Urinary bladder (tissue), 4 donors: ENCODE results near the gene ADRA1B. TPM values are rescaled to one million over a fixed set of nuclear protein-coding genes. Genes with fewer than 3 reads are reported as not detected.
"Not testable (repeated sequence)": the region's sequence is repeated elsewhere in the genome, so short reads cannot be mapped to it uniquely, and the experiment has no call there.

Experiments
- DNase-seq: peaks from one replicate; pipeline ENCODE4 v3.0.0-alpha.2; 2015; ENCODE audit errors: extremely low spot score
- H3K27ac ChIP-seq: one replicate; pipeline ENCODE4 v1.5.1; 2013; ENCODE audit warnings: low read depth, mild to moderate bottlenecking, moderate library complexity
- H3K36me3 ChIP-seq: one replicate; pipeline ENCODE4 v1.6.1; 2013; ENCODE audit warnings: mild to moderate bottlenecking, moderate library complexity; ENCODE audit not compliant: insufficient read depth
- H3K4me1 ChIP-seq: one replicate; pipeline ENCODE4 v1.6.1; 2013; ENCODE audit warnings: mild to moderate bottlenecking, moderate library complexity; ENCODE audit not compliant: insufficient read depth
- H3K4me3 ChIP-seq: one replicate; pipeline ENCODE4 v1.5.1; 2013; ENCODE audit warnings: low read depth, low read length
- WGBS: extraction: QIAGEN DNeasy Blood & Tissue Kit; methylation state at CpG from one replicate; pipeline ENCODE4 v1.1.7; 2013; 5-methylcytosine and 5-hydroxymethylcytosine counted together
- polyA plus RNA-seq: library from polyadenylated mRNA; stranded (reverse); fragments of 200-250 nt; gene quantifications from one replicate; pipeline ENCODE4 v1.2.3, GENCODE V29; 2013
- small RNA-seq: library from RNA; depleted of rRNA; stranded (forward); fragments of <200 nt; gene quantifications from one replicate; pipeline ENCODE3, GENCODE V24; 2014
- total RNA-seq: library from RNA; depleted of rRNA; stranded (reverse); fragments of >200 nt; gene quantifications from one replicate; pipeline ENCODE4 v1.2.3, GENCODE V29; 2014
- donor health status: healthy with polysubstance abuse.
- donor health status: healthy.

Gene ADRA1B
- total and polyA plus RNA-seq, 2 donors, result 0.29 to 0.63 TPM

DNA sequence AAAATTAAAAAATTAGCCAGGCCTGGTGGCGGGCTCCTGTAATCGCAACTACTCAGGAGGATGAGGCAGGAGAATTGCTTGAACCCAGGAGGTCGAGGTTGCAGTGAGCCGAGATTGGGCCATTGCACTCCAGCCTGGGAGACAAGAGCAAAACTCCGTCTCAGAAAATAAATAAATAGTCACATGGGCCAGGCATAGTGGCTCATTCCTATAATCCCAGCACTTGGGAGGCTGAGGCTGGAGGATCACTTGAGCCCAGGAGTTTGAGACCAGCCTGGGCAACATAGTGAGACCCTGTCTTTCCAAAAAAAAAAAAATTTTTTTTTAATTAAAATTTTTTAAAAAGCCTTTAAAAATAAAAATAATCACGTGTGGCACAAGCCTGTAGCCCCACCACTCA, 97.9 kb downstream of the ADRA1B start:
- not testable (repeated sequence) for H3K36me3 ChIP-seq, H3K4me3 ChIP-seq, H3K4me1 ChIP-seq, DNase-seq, H3K27ac ChIP-seq
- 94% methylated on average over 6 of the region's 6 CpGs for WGBS

DNA sequence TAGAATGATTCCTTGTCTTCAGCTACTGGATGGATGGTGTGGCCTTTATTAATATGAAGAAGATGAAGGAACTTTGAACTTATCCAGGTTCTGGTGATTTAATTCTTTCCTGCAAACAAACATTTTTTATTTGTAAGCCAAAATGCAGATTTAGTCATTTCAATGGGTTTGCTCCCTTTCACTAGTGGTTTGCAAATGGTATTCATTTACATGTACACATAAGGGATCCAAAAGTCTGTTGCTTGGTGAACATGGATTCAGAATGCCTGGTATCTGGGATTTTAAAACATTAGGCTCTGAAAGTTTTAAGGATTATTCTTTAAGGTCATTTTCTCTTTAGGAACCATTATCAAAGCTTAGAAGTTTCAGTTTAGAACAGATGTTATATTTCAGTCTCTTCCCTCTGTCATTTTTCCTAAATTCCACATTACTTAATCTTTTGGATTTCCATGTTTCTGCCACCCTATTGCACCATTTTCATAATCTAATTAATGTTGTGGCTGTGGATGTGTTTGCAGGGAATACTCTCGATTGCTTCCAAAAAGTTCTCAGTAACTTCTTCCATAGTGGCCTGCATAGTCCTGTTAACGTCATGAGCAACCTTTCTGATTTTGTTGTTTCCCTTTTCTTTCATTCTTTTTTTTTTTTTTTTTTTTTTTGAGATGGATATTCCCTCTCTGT, 102.8 kb downstream of the ADRA1B start:
- H3K27ac ChIP-seq, result no peak overlapping the region
- H3K4me3 ChIP-seq, result no peak overlapping the region
- peaks cover 2% of the 10 kb centered on the region for H3K4me1 ChIP-seq
- no peak for DNase-seq
- peaks cover 2% of the 10 kb centered on the region for H3K36me3 ChIP-seq
- WGBS, result 89% methylated on average over 2 of the region's 2 CpGs

DNA sequence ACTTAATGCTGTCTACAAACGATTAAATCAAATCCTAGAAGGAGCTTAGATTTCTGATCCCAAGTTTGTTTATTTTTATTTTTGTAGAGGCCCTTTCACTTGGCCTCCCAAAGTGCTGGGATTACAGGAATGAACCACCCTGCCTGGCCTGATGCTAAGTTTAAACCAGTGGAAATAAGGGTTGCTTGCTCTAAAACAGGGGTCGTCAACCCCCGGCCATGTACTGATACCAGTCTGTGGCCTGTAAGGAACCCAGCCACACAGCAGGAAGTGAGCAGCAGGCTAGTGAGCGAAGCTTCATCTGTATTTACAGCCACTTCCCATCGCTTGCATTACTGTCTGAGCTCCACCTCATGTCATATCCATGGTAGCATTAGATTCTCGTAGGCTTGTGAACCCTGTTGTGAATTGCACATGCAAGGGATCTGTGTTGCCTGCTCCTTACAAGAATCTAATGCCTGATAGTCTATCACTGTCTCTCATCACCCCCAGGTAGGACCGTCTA, 104.0 kb downstream of the ADRA1B start:
- peaks cover 2% of the 10 kb centered on the region for H3K4me1 ChIP-seq
- no peak overlapping the region for H3K4me3 ChIP-seq
- WGBS, result 65% methylated on average over 7 of the region's 7 CpGs
- H3K36me3 ChIP-seq, result no peaks in the 10 kb centered on the region
- H3K27ac ChIP-seq, result peak overlapping the region; percentile 41
- no peak for DNase-seq

DNA sequence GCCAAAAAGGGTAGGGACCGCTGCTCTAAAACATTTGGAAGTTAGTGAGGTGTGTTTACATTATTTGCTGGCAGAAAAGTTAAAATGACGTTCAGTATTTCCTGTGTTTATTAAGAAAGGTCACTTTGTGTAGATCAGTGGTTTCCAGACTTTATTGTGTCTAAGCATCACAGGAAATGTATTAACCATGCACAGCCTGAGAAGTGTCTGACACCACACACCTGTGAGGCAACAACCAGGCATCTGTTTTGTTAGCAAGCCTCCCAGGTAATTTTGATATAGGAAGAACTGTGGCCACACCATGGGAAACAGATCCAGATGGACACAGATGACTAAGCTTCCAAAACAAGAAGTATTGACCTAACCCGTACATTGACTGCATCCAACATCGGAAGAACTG, 104.7 kb downstream of the ADRA1B start:
- 43% methylated on average over 4 of the region's 4 CpGs for WGBS
- no peak overlapping the region for H3K27ac ChIP-seq
- H3K36me3 ChIP-seq, result no peaks in the 10 kb centered on the region
- no peak overlapping the region for H3K4me3 ChIP-seq
- no peak for DNase-seq
- H3K4me1 ChIP-seq, result peaks cover 2% of the 10 kb centered on the region

DNA sequence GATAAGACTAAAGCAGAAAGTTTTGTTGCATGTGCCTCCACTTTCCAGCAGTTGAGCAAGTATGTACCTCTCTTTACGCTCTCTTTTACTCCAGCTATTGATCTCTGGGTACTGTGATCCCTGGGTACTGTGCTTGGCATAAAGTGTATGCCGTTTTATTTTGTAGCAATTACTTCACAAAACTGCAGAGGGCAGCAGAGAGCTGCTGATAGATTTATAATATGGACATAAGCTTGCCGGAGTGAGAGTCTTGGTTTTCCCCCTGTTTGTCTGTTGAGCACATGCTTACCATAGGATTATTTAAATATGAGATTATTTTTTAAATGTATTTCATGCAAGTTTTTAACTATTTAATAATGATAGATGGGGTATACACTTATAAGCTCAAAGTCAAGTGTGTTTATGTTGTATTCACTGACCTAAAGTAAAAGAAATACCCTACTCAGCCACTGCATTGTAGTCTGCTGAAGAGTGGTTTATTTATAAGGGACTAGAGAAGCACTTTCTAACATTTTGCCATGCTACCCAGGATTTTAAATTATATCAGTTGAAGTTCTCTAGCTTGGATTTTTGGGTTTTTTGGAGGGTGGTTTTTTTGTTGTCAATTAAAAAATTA, 105.7 kb downstream of the ADRA1B start:
- Histone ChIP-seq H3K4me3 (no peak overlapping the region), H3K36me3 (no peaks in the 10 kb centered on the region), H3K4me1 (peaks cover 2% of the 10 kb centered on the region), H3K27ac (no peak overlapping the region)
- peak; percentile 52 for DNase-seq
- 16% methylated on average over 3 of the region's 3 CpGs for WGBS

Small RNA genes lying within 50 kb of the gene (small RNA-seq; reads per million reads assigned to genes)
- gene RF00019, result not detected

Other genes with a start within 250 kb of the ADRA1B start
- 38.2 TPM for gene TTC1, start 92.7 kb downstream of the ADRA1B start, total RNA-seq
- gene TTC1, start 92.7 kb downstream of the ADRA1B start, polyA plus RNA-seq, result 44.0 TPM
- 50.4 TPM for gene PWWP2A, start 203.0 kb downstream of the ADRA1B start, total RNA-seq
- 12.5 TPM for gene PWWP2A, start 203.0 kb downstream of the ADRA1B start, polyA plus RNA-seq